Neutrophil (primary cell): ENCODE measurements around the gene MTFR2.
A peak's percentile ranks its signal among the peaks of the same experiment; 100 is the strongest.
"Not testable (repeated sequence)": the region's sequence is repeated elsewhere in the genome, so short reads cannot be mapped to it uniquely, and the experiment has no call there.

Experiments used
- H3K27ac ChIP-seq: fragments of 200-600 bp; sonication (generic); 2 replicates; pipeline ENCODE4 v1.5.1; 2016; ENCODE audit warnings: mild to moderate bottlenecking, moderate library complexity
- H3K27me3 ChIP-seq: fragments of 200-600 bp; sonication (generic); 2 replicates; pipeline ENCODE4 v1.6.0; 2016; ENCODE audit warnings: mild to moderate bottlenecking
- H3K36me3 ChIP-seq: fragments of 200-600 bp; sonication (generic); 2 replicates; pipeline ENCODE4 v1.5.1; 2017
- H3K4me1 ChIP-seq, 2 experiments: fragments of 200-600 bp in 1 of 2; sonication (generic) in 1 of 2; 1 replicate in 1 of 2; 2 replicates in 1 of 2; pipeline versions ENCODE4 v1.5.1 to v1.6.1; 2013 to 2016; ENCODE audit warnings: low read depth in 1 of 2, low read length in 1 of 2, mild to moderate bottlenecking in 1 of 2, moderate library complexity in 1 of 2; ENCODE audit not compliant: control insufficient read depth in 1 of 2, insufficient read depth in 1 of 2
- H3K4me3 ChIP-seq, 2 experiments: fragments of 200-600 bp in 1 of 2; sonication (generic) in 1 of 2; 1 replicate in 1 of 2; 2 replicates in 1 of 2; pipeline ENCODE4 v1.5.1; 2013 to 2016; ENCODE audit warnings: low read depth in 1 of 2, low read length in 1 of 2, mild to moderate bottlenecking in 1 of 2, moderate library complexity in 1 of 2
- H3K9me3 ChIP-seq: fragments of 200-600 bp; sonication (generic); 2 replicates; pipeline ENCODE4 v1.5.1; 2016
- CTCF ChIP-seq: fragments of 200-600 bp; sonication (generic); IDR thresholded peaks from 2 replicates; pipeline ENCODE4 v1.5.1; 2016; ENCODE audit warnings: antibody characterized with exemption

Gene MTFR2

GRCh38 chr6:136226027-136226673 lies 24.0 kb downstream of the MTFR2 start:
- no peaks in the 10 kb centered on the region for H3K9me3 ChIP-seq
- H3K27me3 ChIP-seq: no peaks in the 10 kb centered on the region
- peak overlapping the region; percentile 12 to 47 for H3K4me3 ChIP-seq
- H3K36me3 ChIP-seq: peaks cover 4% of the 10 kb centered on the region
- peak; percentile 87 for TF ChIP-seq CTCF
- H3K4me1 ChIP-seq: peaks cover 7 to 8% of the 10 kb centered on the region in 2 experiments
- no peak overlapping the region for H3K27ac ChIP-seq

GRCh38 chr6:136225496-136225895 lies 24.6 kb downstream of the MTFR2 start:
- no peak for TF ChIP-seq CTCF

GRCh38 chr6:136224974-136225373 lies 25.1 kb downstream of the MTFR2 start:
- not testable (repeated sequence) for H3K27ac ChIP-seq, H3K36me3 ChIP-seq, H3K4me1 ChIP-seq, H3K27me3 ChIP-seq, H3K9me3 ChIP-seq, H3K4me3 ChIP-seq

More at GRCh38 chr6:136225496-136225895, 24.6 kb downstream of the MTFR2 start:
- Histone ChIP-seq H3K36me3 (peaks cover 2% of the 10 kb centered on the region), H3K4me3 (no peak overlapping the region), H3K27ac (no peak overlapping the region), H3K9me3 (no peaks in the 10 kb centered on the region), H3K27me3 (no peaks in the 10 kb centered on the region), H3K4me1 (peaks cover 7 to 8% of the 10 kb centered on the region in 2 experiments)

- Histone ChIP-seq H3K36me3 (no peaks in the 10 kb centered on the region), H3K27ac (no peak overlapping the region), H3K4me3 (no peak overlapping the region), H3K4me1 (peaks cover 10 to 19% of the 10 kb centered on the region in 2 experiments), H3K9me3 (no peaks in the 10 kb centered on the region), H3K27me3 (no peaks in the 10 kb centered on the region)
- TF ChIP-seq CTCF: no peak
Measured at GRCh38 chr6:136216503-136217401, 33.4 kb downstream of the MTFR2 start.

GRCh38 chr6:136213853-136214252 lies 36.3 kb downstream of the MTFR2 start:
- no peaks in the 10 kb centered on the region for H3K27me3 ChIP-seq
- no peaks in the 10 kb centered on the region for H3K9me3 ChIP-seq
- peaks cover 10 to 19% of the 10 kb centered on the region in 2 experiments for H3K4me1 ChIP-seq
- no peak for TF ChIP-seq CTCF
- H3K4me3 ChIP-seq: no peak overlapping the region
- H3K36me3 ChIP-seq: no peaks in the 10 kb centered on the region
- no peak overlapping the region for H3K27ac ChIP-seq

- H3K9me3 ChIP-seq: no peaks in the 10 kb centered on the region
- no peak overlapping the region for H3K4me3 ChIP-seq
- H3K36me3 ChIP-seq: no peaks in the 10 kb centered on the region
- no peak overlapping the region for H3K27ac ChIP-seq
- H3K4me1 ChIP-seq: peaks cover 10 to 19% of the 10 kb centered on the region in 2 experiments
- no peak for TF ChIP-seq CTCF
- no peaks in the 10 kb centered on the region for H3K27me3 ChIP-seq
Measured at GRCh38 chr6:136213012-136213539, 37.0 kb downstream of the MTFR2 start.
